ENCODE data around the gene BRIP1. TPM values are rescaled to one million over a fixed set of nuclear protein-coding genes. Genes with fewer than 3 reads are reported as not detected.
"Not testable (repeated sequence)": the region's sequence is repeated elsewhere in the genome, so short reads cannot be mapped to it uniquely, and the experiment has no call there.

Gene BRIP1
- total RNA-seq, 1 experiment from 2014 or later: 20.2 TPM

GRCh38 chr17:61728297-61728836, 135.0 kb downstream of the BRIP1 start:
- Histone ChIP-seq H2BK120ac (ENCODE audit: low read depth, low read length, poor library complexity, severe bottlenecking) (no peak overlapping the region), H2AFZ (ENCODE audit: low read length) (no peak overlapping the region), H2BK20ac (ENCODE audit: low read depth, low read length, poor library complexity, severe bottlenecking) (no peak overlapping the region), H3K14ac (ENCODE audit: insufficient read depth, low read length) (no peak overlapping the region), H3K4me1 (ENCODE audit: insufficient read depth, low read length) (no peaks in the 10 kb centered on the region), H3K4me2 (ENCODE audit: insufficient read depth, insufficient read length, low read length) (no peak overlapping the region), H2BK15ac (ENCODE audit: low read depth, low read length) (no peak overlapping the region), H3K18ac (ENCODE audit: insufficient read length, low read depth, low read length) (no peak overlapping the region), H4K5ac (ENCODE audit: insufficient read length, low read depth, low read length) (no peak overlapping the region), H3K79me2 (ENCODE audit: insufficient read depth, low read length) (no peaks in the 10 kb centered on the region), H3K9ac (ENCODE audit: extremely low read depth, insufficient read length, low read length) (no peak overlapping the region), H2AK5ac (ENCODE audit: insufficient read length, low read length) (no peak overlapping the region), H3K27ac (ENCODE audit: insufficient read length, low read depth, low read length) (no peak overlapping the region), H3T11ph (ENCODE audit: low read length) (no peak overlapping the region), H4K8ac (replicated peaks; ENCODE audit: insufficient read length, low read depth, low read length) (no peak overlapping the region), H4K91ac (ENCODE audit: insufficient read length, low read depth, low read length) (no peak overlapping the region), H3K23ac (ENCODE audit: insufficient read length, low read depth, low read length) (no peak overlapping the region), H4K20me1 (ENCODE audit: control insufficient read depth, insufficient read depth, insufficient read length) (no peaks in the 10 kb centered on the region), H3K23me2 (ENCODE audit: insufficient read length, low read depth, low read length, poor library complexity, severe bottlenecking) (no peaks in the 10 kb centered on the region), H3K56ac (ENCODE audit: insufficient read length, low read depth, low read length) (no peak overlapping the region), H3K27me3 (ENCODE audit: insufficient read depth, low read length) (no peaks in the 10 kb centered on the region), H2BK5ac (ENCODE audit: insufficient read length, low read length) (no peak overlapping the region), H3K4ac (ENCODE audit: low read depth, low read length) (no peak overlapping the region), H2BK12ac (ENCODE audit: insufficient read length, low read depth, low read length) (no peak overlapping the region), H3K79me1 (ENCODE audit: insufficient read depth, low read depth, low read length, poor library complexity, severe bottlenecking) (no peaks in the 10 kb centered on the region), H3K9me3 (ENCODE audit: control insufficient read depth, low read depth, low read length) (no peaks in the 10 kb centered on the region)
- WGBS (ENCODE audit: extremely low coverage, insufficient read length, low lambda C conversion rate): no CpG with 5 or more reads among the region's 3 CpGs
- H3K9me3 Mint-ChIP-seq: no peaks in the 10 kb centered on the region
- no peak overlapping the region for H3K4me3 Mint-ChIP-seq
- H3K4me1 Mint-ChIP-seq: no peaks in the 10 kb centered on the region
- TF ChIP-seq CTCF (conservative IDR thresholded peaks at IDR 0.05): no peak
- H3K27me3 Mint-ChIP-seq (ENCODE audit: low read depth): no peaks in the 10 kb centered on the region
- no peak for DNase-seq
- H3K36me3 Mint-ChIP-seq (ENCODE audit: insufficient read depth in 1 of 3, low read depth in 3 of 3): peaks cover 0 to 21% (median 7%) of the 10 kb centered on the region in 3 experiments; a peak in 2 of 7 replicates
- peak overlapping the region in 1 of 3 experiments; percentile 0; a peak in 1 of 7 replicates for H3K27ac Mint-ChIP-seq

- not testable (repeated sequence) for H3K9me3 ChIP-seq (ENCODE audit: control insufficient read depth, low read depth, low read length)
These were observed 135.5 kb downstream of the BRIP1 start for GRCh38 chr17:61727798-61728197.

More at GRCh38 chr17:61727798-61728197, 135.5 kb downstream of the BRIP1 start:
- H3T11ph ChIP-seq (ENCODE audit: low read length); H3K27me3 Mint-ChIP-seq (ENCODE audit: low read depth); H2AFZ ChIP-seq (ENCODE audit: low read length); H3K9ac ChIP-seq (ENCODE audit: extremely low read depth, insufficient read length, low read length); H3K79me1 ChIP-seq (ENCODE audit: insufficient read depth, low read depth, low read length, poor library complexity, severe bottlenecking); H3K23ac ChIP-seq (ENCODE audit: insufficient read length, low read depth, low read length); H2BK5ac ChIP-seq (ENCODE audit: insufficient read length, low read length); H3K4me1 ChIP-seq (ENCODE audit: insufficient read depth, low read length); H3K23me2 ChIP-seq (ENCODE audit: insufficient read length, low read depth, low read length, poor library complexity, severe bottlenecking); H2BK20ac ChIP-seq (ENCODE audit: low read depth, low read length, poor library complexity, severe bottlenecking); H3K27me3 ChIP-seq (ENCODE audit: insufficient read depth, low read length); DNase-seq; H2AK5ac ChIP-seq (ENCODE audit: insufficient read length, low read length); H3K9me3 Mint-ChIP-seq; H3K4me3 Mint-ChIP-seq; H3K4me1 Mint-ChIP-seq; H3K27ac ChIP-seq (ENCODE audit: insufficient read length, low read depth, low read length); H3K4ac ChIP-seq (ENCODE audit: low read depth, low read length); H3K4me2 ChIP-seq (ENCODE audit: insufficient read depth, insufficient read length, low read length); H4K20me1 ChIP-seq (ENCODE audit: control insufficient read depth, insufficient read depth, insufficient read length); H3K14ac ChIP-seq (ENCODE audit: insufficient read depth, low read length); H2BK15ac ChIP-seq (ENCODE audit: low read depth, low read length); H2BK12ac ChIP-seq (ENCODE audit: insufficient read length, low read depth, low read length); H4K91ac ChIP-seq (ENCODE audit: insufficient read length, low read depth, low read length); H3K79me2 ChIP-seq (ENCODE audit: insufficient read depth, low read length); H2BK120ac ChIP-seq (ENCODE audit: low read depth, low read length, poor library complexity, severe bottlenecking); H3K27ac Mint-ChIP-seq; H4K5ac ChIP-seq (ENCODE audit: insufficient read length, low read depth, low read length); H3K18ac ChIP-seq (ENCODE audit: insufficient read length, low read depth, low read length); H4K8ac ChIP-seq (replicated peaks; ENCODE audit: insufficient read length, low read depth, low read length); H3K56ac ChIP-seq (ENCODE audit: insufficient read length, low read depth, low read length): not testable (repeated sequence)
- WGBS (ENCODE audit: extremely low coverage, insufficient read length, low lambda C conversion rate): no CpG with 5 or more reads among the region's 8 CpGs
- H3K36me3 Mint-ChIP-seq (ENCODE audit: insufficient read depth in 1 of 3, low read depth in 3 of 3): peaks cover 0 to 21% (median 7%) of the 10 kb centered on the region in 3 experiments; a peak in 2 of 7 replicates
